Mucosa of descending colon (tissue), 3 donors: ENCODE results near the gene IGLL5. TPM values are rescaled to one million over a fixed set of nuclear protein-coding genes. Genes with fewer than 3 reads are reported as not detected.

Experiments used
- ATAC-seq: fragments of 200-7000 bp; cut with Tn5 transposase; one replicate; pipeline ENCODE4 v1.9.1; 2020; ENCODE audit warnings: mild to moderate bottlenecking, moderate library complexity
- DNase-seq, 3 donors: peaks; one replicate each; pipeline ENCODE4 v3.0.0-alpha.2; 2020
- H3K36me3 ChIP-seq: fragments of 200-600 bp; one replicate; pipeline ENCODE4 v1.8.0; 2021; ENCODE audit warnings: low read depth, mild to moderate bottlenecking
- H3K4me1 ChIP-seq: fragments of 200-600 bp; one replicate; pipeline ENCODE4 v1.8.0; 2021; ENCODE audit warnings: low read depth, mild to moderate bottlenecking
- H3K4me3 ChIP-seq: fragments of 200-600 bp; one replicate; pipeline ENCODE4 v1.8.0; 2021; ENCODE audit warnings: mild to moderate bottlenecking
- H3K9me3 ChIP-seq: fragments of 200-600 bp; one replicate; pipeline ENCODE4 v1.8.0; 2021; ENCODE audit warnings: mild to moderate bottlenecking
- intact Hi-C, 2 donors: fragments of 100-400 bp; cut with DNase I in 1 of 2; cut with micrococcal nuclease in 1 of 2; formaldehyde crosslinking; loops; one replicate each; pipeline versions ENCODE4 v1.11.0 to v1.11.1; 2022; cut with DNase I, micrococcal nuclease
- long read RNA-seq, 2 donors: library from polyadenylated mRNA; unstranded; transcript quantifications; one replicate each; pipeline ENCODE4 v2.0.0, GENCODE V29; 2019 to 2021
- total RNA-seq, 3 donors: library from RNA; stranded (reverse); fragmentation: NEBNext Ultra II Directional in 2 of 3; extraction: Animal tissue kit (Norgen Biotek cat#: 25700) in 2 of 3; gene quantifications; one replicate each; pipeline versions ENCODE4 v1.2.1 to v1.2.4, GENCODE V29; 2021 to 2023
- TF ChIP-seq, protein P1 (sequence below): fragments of 200-600 bp; IDR thresholded peaks from one replicate; pipeline ENCODE4 v1.8.0; 2022; ENCODE audit warnings: antibody characterized with exemption, mild to moderate bottlenecking
- donor health status: DM: no; HTN: no; CAD: no; lungs with moderate emphysema.
- donor health status: DM: no; HTN: no; CAD: no.
- donor health status: DM: no; HTN: yes; CAD: no.

The IGLL5 gene
- total RNA-seq, result 10 to 100 TPM; 14.1 to 32.8 (median 16.1) TPM
- long read RNA-seq, donor 1, partial matches to known transcripts, result 0 of 2 reads
- long read RNA-seq, donor 1, other reads (novel, unspliced or antisense), result 1 of 2 reads
- long read RNA-seq, donor 2, partial matches to known transcripts, result 0 of 24 reads
- long read RNA-seq, donor 2, other reads (novel, unspliced or antisense), result 22 of 24 reads

DNA sequence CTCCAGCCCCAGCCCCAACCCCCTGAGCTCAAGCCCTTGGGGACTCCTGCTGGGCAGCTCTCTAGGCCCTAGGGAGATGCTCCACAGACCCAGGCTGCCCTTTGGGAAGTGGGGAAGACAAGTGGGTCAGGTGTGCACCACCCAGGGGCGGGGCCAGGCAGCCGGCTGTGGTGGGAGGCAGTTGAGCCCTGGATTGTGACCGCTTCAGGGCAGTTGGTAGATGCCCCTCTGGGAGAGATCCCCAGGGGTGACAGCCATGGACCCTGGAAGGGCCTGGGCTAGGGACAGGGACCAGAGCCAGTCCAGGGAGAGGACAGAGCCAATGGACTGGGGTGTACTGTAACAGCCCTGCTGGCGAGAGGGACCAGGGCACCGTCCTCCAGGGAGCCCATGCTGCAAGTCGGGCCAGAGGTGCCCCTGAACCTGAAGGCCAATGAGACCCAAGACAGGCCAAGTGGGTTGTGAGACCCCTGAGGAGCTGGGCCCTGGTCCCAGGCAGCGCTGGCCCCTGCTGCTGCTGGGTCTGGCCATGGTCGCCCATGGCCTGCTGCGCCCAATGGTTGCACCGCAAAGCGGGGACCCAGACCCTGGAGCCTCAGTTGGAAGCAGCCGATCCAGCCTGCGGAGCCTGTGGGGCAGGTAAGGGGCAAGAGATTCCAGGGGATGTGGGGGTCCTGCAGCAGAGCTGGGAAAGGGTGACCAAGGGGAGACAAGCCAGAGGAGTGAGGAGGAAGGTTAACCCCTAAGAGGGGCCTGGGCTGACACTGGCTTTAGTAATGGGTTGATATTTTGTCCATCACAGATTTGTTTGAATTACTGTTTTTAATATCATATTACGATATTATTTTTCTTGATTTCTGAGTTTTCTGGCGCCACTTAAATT, at the start of gene IGLL5:
Gene IGLL5, plus strand, starts transcription at position 196 of the 883 bp plus-strand sequence. Its CDS starts 238 bp downstream, at position 434.
- peak; percentile 7 for ATAC-seq
- intact Hi-C loops, result loop anchor here in 1 of 2 donors (5.0 kb wide), 2 partner anchors 41 to 124 kb away; no protein-coding TSS in a partner anchor
- Histone ChIP-seq H3K9me3 (no peaks in the 10 kb centered on the region), H3K4me1 (no peaks in the 10 kb centered on the region), H3K36me3 (no peaks in the 10 kb centered on the region), H3K4me3 (no peak within 1 kb of the TSS)
- TF ChIP-seq, protein P1, sequence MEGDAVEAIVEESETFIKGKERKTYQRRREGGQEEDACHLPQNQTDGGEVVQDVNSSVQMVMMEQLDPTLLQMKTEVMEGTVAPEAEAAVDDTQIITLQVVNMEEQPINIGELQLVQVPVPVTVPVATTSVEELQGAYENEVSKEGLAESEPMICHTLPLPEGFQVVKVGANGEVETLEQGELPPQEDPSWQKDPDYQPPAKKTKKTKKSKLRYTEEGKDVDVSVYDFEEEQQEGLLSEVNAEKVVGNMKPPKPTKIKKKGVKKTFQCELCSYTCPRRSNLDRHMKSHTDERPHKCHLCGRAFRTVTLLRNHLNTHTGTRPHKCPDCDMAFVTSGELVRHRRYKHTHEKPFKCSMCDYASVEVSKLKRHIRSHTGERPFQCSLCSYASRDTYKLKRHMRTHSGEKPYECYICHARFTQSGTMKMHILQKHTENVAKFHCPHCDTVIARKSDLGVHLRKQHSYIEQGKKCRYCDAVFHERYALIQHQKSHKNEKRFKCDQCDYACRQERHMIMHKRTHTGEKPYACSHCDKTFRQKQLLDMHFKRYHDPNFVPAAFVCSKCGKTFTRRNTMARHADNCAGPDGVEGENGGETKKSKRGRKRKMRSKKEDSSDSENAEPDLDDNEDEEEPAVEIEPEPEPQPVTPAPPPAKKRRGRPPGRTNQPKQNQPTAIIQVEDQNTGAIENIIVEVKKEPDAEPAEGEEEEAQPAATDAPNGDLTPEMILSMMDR, result no peak
- no peak for DNase-seq

DNA sequence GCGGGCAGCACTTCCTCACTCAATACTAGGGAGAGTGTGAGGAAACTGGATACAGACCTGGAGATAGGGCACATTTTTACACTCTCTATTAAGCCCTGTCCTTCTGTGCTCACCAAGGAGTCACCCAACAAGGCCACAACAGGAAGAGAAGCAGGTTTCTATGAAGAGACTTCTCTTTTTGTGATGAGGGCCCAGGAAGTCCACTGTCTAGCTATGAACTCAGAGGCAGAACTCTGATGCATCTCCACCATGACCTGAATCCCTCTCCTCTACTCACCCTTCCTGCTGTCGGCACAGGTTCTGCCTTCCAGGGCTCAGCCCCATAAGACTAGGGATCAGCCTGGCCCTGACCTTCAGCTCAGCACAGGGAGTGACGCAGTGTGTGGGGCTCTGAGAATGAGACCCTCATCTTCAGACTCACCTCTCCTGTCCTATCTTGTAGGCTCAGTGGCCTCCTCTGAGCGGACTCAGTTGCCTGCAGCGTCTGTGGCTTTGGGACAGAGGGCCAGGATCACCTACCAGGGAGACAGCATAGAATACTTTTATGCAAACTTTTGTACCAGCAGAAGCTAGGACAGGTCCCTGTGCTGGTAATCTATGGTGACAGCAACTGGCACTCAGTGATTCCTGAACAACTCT, 49.3 kb upstream of the IGLL5 start:
- H3K4me3 ChIP-seq, result no peak overlapping the region
- ATAC-seq (peak; percentile 12), DNase-seq (no peak)
- H3K4me1 ChIP-seq, result no peaks in the 10 kb centered on the region
- TF ChIP-seq, protein P1, result no peak
- intact Hi-C loops, result no loop called here
- H3K36me3 ChIP-seq, result no peaks in the 10 kb centered on the region
- H3K9me3 ChIP-seq, result no peaks in the 10 kb centered on the region

DNA sequence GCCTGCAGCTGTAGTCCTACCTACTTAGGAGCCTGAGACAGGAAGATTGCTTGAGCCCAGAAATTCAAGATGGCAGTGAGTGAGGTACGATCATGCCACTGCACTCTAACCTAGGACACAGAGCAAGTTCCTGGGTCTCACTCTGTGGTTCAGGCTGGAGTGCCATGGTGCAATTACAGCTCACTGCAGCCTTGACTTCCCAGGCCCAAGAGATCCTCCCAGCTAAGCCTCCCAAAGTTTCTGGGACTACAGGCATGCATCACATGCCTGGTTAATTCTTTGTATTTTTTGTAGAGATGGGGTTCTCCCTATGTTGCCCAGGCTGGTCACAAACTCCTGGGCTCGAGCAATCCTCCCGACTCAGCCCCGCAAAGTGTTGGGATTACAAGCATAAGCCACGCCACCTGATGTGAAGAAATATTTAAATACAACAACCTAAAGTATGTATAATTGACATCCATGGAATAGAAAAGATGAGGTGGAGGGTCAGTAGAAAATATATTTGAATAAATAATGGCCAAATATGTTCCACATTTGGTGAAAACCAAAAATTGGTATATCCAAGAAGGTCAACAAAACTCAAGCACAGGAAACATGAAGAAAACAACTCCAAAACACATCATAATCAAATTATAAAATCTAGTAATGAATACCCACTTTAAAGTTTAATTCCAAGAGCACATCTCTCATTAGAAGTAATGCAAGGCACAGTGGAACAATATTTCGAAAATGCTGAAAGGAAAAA, 47.9 kb upstream of the IGLL5 start:
- no peak for DNase-seq
- TF ChIP-seq, protein P1, result no peak
- no peak for ATAC-seq
- Histone ChIP-seq H3K4me1 (no peaks in the 10 kb centered on the region), H3K9me3 (no peaks in the 10 kb centered on the region), H3K4me3 (no peak overlapping the region), H3K36me3 (no peaks in the 10 kb centered on the region)
- intact Hi-C loops, result no loop called here

DNA sequence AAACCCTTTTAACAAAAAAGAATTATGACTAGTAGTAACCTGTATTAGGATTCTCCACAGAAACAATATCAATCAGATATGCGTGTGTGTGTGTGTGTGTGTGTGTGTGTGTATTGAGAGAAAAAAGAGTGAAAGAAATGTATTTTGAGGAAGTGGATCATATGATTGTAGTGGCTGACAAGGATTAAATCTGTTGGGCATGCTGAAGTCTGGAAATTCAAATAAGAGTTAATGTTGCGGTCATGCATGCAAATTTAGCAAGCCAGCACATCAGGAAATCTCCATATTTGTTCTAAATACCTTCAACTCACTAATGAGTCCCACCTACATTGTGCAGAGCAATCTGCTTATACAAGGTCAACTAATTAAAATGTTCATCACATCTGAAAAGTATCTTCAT, 46.8 kb upstream of the IGLL5 start:
- TF ChIP-seq, protein P1, result no peak
- intact Hi-C loops, result no loop called here
- H3K4me3 ChIP-seq, result no peak overlapping the region
- H3K9me3 ChIP-seq, result no peaks in the 10 kb centered on the region
- H3K36me3 ChIP-seq, result no peaks in the 10 kb centered on the region
- DNase-seq (no peak), ATAC-seq (no peak)
- no peaks in the 10 kb centered on the region for H3K4me1 ChIP-seq

DNA sequence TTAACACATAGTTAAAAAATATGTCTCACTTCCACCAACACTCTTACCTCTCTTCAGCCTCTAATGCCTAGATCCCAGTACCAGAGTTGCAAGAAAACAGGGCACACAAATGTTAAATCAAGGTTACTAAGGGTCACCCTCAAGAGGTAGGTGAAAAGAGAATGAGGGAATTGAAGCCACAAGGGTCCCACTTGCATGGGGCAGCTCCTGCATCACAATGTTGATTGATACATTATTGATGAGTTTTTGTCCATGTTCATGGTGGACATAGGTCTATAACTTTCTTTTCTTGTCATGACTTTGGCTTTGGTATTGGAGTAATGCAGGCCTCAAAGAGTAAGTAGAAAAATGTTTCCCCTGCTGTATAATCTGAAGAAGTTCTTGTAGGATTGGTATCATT, 46.0 kb upstream of the IGLL5 start:
- ATAC-seq, result no peak
- intact Hi-C loops, result no loop called here
- no peak for DNase-seq
- Histone ChIP-seq H3K4me3 (no peak overlapping the region), H3K36me3 (no peaks in the 10 kb centered on the region), H3K4me1 (no peaks in the 10 kb centered on the region), H3K9me3 (no peaks in the 10 kb centered on the region)
- TF ChIP-seq, protein P1, result no peak
